ENCODE measurements around the gene SFRP4.

DNA sequence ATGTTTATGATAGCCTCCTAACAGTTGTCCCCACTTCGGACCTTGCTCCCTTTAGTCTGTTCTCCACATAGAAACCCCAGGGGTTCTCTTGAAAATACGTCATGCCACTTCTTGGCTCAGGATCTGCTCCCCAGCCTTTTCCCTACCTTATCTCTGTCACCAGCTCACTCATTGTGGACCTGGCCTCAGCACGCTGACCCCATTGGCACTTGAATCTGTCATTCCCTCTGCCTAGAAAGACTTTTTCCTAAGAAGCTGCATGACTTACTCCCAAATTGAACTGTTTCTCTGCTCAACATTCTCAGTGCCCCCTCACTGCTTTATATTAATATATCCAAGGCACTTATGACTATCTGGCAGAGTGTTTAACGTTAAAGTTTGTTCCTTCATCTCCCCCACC lies 12.3 kb upstream of the SFRP4 start:
- TF ChIP-seq, protein P1, sequence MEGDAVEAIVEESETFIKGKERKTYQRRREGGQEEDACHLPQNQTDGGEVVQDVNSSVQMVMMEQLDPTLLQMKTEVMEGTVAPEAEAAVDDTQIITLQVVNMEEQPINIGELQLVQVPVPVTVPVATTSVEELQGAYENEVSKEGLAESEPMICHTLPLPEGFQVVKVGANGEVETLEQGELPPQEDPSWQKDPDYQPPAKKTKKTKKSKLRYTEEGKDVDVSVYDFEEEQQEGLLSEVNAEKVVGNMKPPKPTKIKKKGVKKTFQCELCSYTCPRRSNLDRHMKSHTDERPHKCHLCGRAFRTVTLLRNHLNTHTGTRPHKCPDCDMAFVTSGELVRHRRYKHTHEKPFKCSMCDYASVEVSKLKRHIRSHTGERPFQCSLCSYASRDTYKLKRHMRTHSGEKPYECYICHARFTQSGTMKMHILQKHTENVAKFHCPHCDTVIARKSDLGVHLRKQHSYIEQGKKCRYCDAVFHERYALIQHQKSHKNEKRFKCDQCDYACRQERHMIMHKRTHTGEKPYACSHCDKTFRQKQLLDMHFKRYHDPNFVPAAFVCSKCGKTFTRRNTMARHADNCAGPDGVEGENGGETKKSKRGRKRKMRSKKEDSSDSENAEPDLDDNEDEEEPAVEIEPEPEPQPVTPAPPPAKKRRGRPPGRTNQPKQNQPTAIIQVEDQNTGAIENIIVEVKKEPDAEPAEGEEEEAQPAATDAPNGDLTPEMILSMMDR (IDR thresholded peaks at IDR 0.05), result no peak
- no peak for TF ChIP-seq ZFX (IDR thresholded peaks at IDR 0.05; ENCODE audit: borderline replicate concordance)
